Measurements from ENCODE around the gene LRRC58. TPM values are rescaled to one million over a fixed set of nuclear protein-coding genes. Genes with fewer than 3 reads are reported as not detected.

Gene LRRC58
- total and polyA plus RNA-seq, 2 of the 8 experiments (the other 6 are each of a cell fraction or from before 2014, with no cell fraction given): 4.3 to 15.4 TPM

DNA sequence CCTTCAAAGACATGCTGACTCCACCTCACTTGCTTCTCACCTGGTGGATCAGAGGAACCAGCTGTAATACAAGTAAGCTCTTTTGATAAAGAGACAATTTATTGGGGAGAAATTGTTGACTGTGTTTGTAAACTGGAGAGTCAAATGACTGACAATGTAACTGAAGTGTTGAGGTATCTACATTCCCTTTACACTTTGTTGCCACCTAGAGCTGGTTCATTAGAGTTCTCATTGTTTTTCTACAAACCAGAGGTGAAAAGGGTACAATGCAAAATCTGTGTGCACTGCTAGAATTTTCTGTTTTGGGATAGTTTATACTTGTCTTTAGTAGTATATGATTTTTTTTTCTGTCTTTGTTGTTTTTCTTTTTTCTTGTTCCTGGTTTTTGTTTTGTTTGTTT lies 8.7 kb upstream of the LRRC58 start:
- Histone ChIP-seq H4K20me1 (replicated peaks in 1 of 2; ENCODE audit: control insufficient read depth in 1 of 2, insufficient read depth in 2 of 2, low read length in 2 of 2) (no peaks in the 10 kb centered on the region), H3K9ac (replicated peaks in 1 of 4; ENCODE audit: extremely low read depth in 1 of 4, low read depth in 3 of 4, low read length in 3 of 4) (no peak overlapping the region), H2AFZ (ENCODE audit: low read length) (no peak overlapping the region), H2BK5ac (ENCODE audit: low read depth, low read length) (no peak overlapping the region), H3K27me3 (replicated peaks in 1 of 4; ENCODE audit: control insufficient read depth in 3 of 4, extremely low read depth in 1 of 4, insufficient read depth in 3 of 4, low read length in 3 of 4) (peaks cover 0 to 2% (median 0%) of the 10 kb centered on the region in 4 experiments; a peak in 1 of 7 replicates), H2BK12ac (ENCODE audit: low read depth, low read length) (no peak overlapping the region), H3K18ac (ENCODE audit: extremely low read depth, low read length) (no peak overlapping the region), H4K91ac (replicated peaks; ENCODE audit: insufficient read length, low read length) (no peak overlapping the region), H2BK120ac (replicated peaks; ENCODE audit: low read depth, low read length) (no peak overlapping the region), H3K36me3 (ENCODE audit: control insufficient read depth in 2 of 4, insufficient read depth in 4 of 4, low read length in 3 of 4) (no peaks in the 10 kb centered on the region), H4K5ac (ENCODE audit: insufficient read length, low read depth, low read length) (no peak overlapping the region), H3K56ac (replicated peaks; ENCODE audit: insufficient read length, low read depth, low read length) (no peak overlapping the region), H3K4me1 (replicated peaks in 1 of 4; ENCODE audit: control insufficient read depth in 3 of 4, insufficient read depth in 4 of 4, low read length in 3 of 4) (no peaks in the 10 kb centered on the region), H3K79me1 (ENCODE audit: low read depth, low read length) (no peaks in the 10 kb centered on the region), H3K14ac (ENCODE audit: insufficient read length) (no peak overlapping the region), H3K23me2 (ENCODE audit: low read depth, low read length) (no peaks in the 10 kb centered on the region), H3K4ac (replicated peaks; ENCODE audit: insufficient read length, low read depth, low read length) (no peak overlapping the region), H4K8ac (ENCODE audit: extremely low read depth, insufficient read depth, low read length) (no peak overlapping the region), H3K79me2 (ENCODE audit: control insufficient read depth in 1 of 2, insufficient read depth in 2 of 2, low read length in 2 of 2) (no peaks in the 10 kb centered on the region), H2AK5ac (ENCODE audit: low read depth, low read length) (no peak overlapping the region), H3K23ac (ENCODE audit: insufficient read length) (no peak overlapping the region), H3K9me3 (ENCODE audit: insufficient read depth in 2 of 2, low read depth in 1 of 2, low read length in 1 of 2) (no peaks in the 10 kb centered on the region), H3K27ac (ENCODE audit: low read depth, low read length) (no peak overlapping the region), H3K4me2 (ENCODE audit: insufficient read depth in 1 of 2, low read depth in 2 of 2, low read length in 2 of 2) (no peak overlapping the region), H2BK20ac (ENCODE audit: low read length) (no peak overlapping the region), H3K4me3 (ENCODE audit: extremely low read depth in 1 of 4, insufficient read depth in 2 of 4, low read depth in 3 of 4, low read length in 4 of 4) (no peak overlapping the region), H2BK15ac (ENCODE audit: low read length) (no peak overlapping the region)
- CTCF ChIA-PET (ENCODE audit: partially characterized antibody): interaction anchor here (0.7 to 2.6 kb wide), 4 partner anchors 9 to 319 kb away, joined by 3 to 13 read pairs (median 4); no protein-coding TSS in a partner anchor
- FAIRE-seq (no peak), DNase-seq (ENCODE audit: low read depth in 1 of 2, low spot score in 2 of 2) (no peak)
- TF ChIP-seq KDM5A (IDR thresholded peaks at IDR 0.05; ENCODE audit: low read length): no peak
- TF ChIP-seq, protein P1, sequence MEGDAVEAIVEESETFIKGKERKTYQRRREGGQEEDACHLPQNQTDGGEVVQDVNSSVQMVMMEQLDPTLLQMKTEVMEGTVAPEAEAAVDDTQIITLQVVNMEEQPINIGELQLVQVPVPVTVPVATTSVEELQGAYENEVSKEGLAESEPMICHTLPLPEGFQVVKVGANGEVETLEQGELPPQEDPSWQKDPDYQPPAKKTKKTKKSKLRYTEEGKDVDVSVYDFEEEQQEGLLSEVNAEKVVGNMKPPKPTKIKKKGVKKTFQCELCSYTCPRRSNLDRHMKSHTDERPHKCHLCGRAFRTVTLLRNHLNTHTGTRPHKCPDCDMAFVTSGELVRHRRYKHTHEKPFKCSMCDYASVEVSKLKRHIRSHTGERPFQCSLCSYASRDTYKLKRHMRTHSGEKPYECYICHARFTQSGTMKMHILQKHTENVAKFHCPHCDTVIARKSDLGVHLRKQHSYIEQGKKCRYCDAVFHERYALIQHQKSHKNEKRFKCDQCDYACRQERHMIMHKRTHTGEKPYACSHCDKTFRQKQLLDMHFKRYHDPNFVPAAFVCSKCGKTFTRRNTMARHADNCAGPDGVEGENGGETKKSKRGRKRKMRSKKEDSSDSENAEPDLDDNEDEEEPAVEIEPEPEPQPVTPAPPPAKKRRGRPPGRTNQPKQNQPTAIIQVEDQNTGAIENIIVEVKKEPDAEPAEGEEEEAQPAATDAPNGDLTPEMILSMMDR (IDR thresholded peaks at IDR 0.05; ENCODE audit: control extremely low read depth in 1 of 3, insufficient read depth in 1 of 3, low read depth in 1 of 3, low read length in 3 of 3): peak in 1 of 3 experiments; percentile 3; a peak in 2 of 4 replicates
- peak; percentile 35 to 43; a peak in 3 of 4 replicates for TF ChIP-seq RAD21 (IDR thresholded peaks at IDR 0.05 in 1 of 2, conservative IDR thresholded peaks at IDR 0.05 in 1 of 2; ENCODE audit: low read depth in 2 of 2, low read length in 2 of 2)
- no peak for TF ChIP-seq SUZ12 (IDR thresholded peaks at IDR 0.05; ENCODE audit: low read length)
- POLR2A ChIA-PET (ENCODE audit: partially characterized antibody): interaction anchor here (0.8 to 1.2 kb wide), 3 partner anchors 8 to 46 kb away, joined by 3 to 5 read pairs (median 3); partner anchors contain the start of gene LRRC58

All from H1 (cell line).